Breast epithelium (tissue), 4 donors: ENCODE results near the gene CERS4. TPM values are rescaled to one million over a fixed set of nuclear protein-coding genes. Genes with fewer than 3 reads are reported as not detected.

Experiments used
- DNase-seq, 2 donors: peaks; one replicate each; pipeline ENCODE4 v3.0.0-alpha.2; 2019; ENCODE audit warnings: low spot score in 2 of 2
- H3K27ac ChIP-seq, 2 donors: fragments of 200-600 bp; sonication (generic) in 1 of 2; one replicate each; pipeline ENCODE4 v1.5.1; 2016 to 2019; ENCODE audit warnings: mild to moderate bottlenecking in 1 of 2
- H3K27me3 ChIP-seq, 2 donors: fragments of 200-600 bp; sonication (generic) in 1 of 2; one replicate each; pipeline versions ENCODE4 v1.5.1 to v1.6.0; 2017 to 2019; ENCODE audit warnings: control low read depth in 1 of 2, mild to moderate bottlenecking in 1 of 2
- H3K36me3 ChIP-seq: fragments of 200-600 bp; one replicate; pipeline ENCODE4 v1.5.1; 2019
- H3K4me1 ChIP-seq, 2 donors: fragments of 200-600 bp; sonication (generic); one replicate each; pipeline ENCODE4 v1.5.1; 2016 to 2019; ENCODE audit warnings: control low read depth in 1 of 2
- H3K4me3 ChIP-seq, 3 donors: fragments of 200-600 bp; sonication (generic); 1 replicate in 2 of 3; 2 replicates in 1 of 3; pipeline ENCODE4 v1.5.1; 2016 to 2019; ENCODE audit warnings: mild to moderate bottlenecking in 3 of 3, moderate library complexity in 2 of 3
- H3K9me3 ChIP-seq, 2 donors: fragments of 200-600 bp; sonication (generic) in 1 of 2; one replicate each; pipeline ENCODE4 v1.5.1; 2016 to 2019; ENCODE audit warnings: control low read depth in 1 of 2
- POLR2A ChIP-seq: fragments of 450-650 bp; IDR thresholded peaks from one replicate; pipeline ENCODE4 v1.6.1; 2016; ENCODE audit warnings: antibody characterized with exemption, mild to moderate bottlenecking, moderate library complexity
- POLR2AphosphoS5 ChIP-seq, 3 donors: sonication (generic); formaldehyde crosslinking; IDR thresholded peaks; one replicate each; pipeline ENCODE4 v1.6.1; 2017; ENCODE audit warnings: antibody characterized with exemption in 3 of 3
- intact Hi-C: fragments of 100-400 bp; cut with DNase I; formaldehyde crosslinking; loops from one replicate; pipeline ENCODE4 v1.15.1; 2023; ENCODE audit warnings: low total_unique reads
- total RNA-seq, 3 donors: library from RNA; depleted of rRNA; stranded (reverse); fragments of >200 nt; gene quantifications; one replicate each; pipeline ENCODE4 v1.1.0, GENCODE V29; 2016
- TF ChIP-seq, protein P1 (sequence below), 3 donors: fragments of 450-650 bp; IDR thresholded peaks; one replicate each; pipeline ENCODE4 v1.5.1; 2016 to 2017; ENCODE audit warnings: antibody characterized with exemption in 3 of 3, mild to moderate bottlenecking in 3 of 3, moderate library complexity in 3 of 3

The CERS4 gene
- total RNA-seq, 3 donors from 2014 or later: 26.4 to 141 (median 64.1) TPM

DNA sequence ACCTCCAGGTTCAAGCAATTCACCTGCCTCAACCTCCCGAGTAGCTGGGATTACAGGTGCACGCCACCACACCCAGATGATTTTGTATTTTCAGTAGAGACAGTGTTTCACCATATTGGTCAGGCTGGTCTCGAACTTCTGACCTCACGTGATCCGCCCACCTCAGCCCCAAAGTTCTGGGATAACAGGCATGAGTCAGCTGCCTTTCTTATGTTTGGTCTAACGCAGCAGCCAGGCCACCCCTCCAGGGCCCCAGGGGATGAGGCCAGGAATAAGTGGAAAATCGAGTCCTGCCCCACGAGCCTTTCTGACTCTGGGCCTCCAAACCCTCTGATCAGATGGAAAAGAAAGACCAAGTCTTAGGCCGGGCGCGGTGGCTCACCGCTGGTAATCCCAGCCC is 44.5 kb downstream of the CERS4 start:
- no peak for DNase-seq
- Histone ChIP-seq H3K36me3 (no peaks in the 10 kb centered on the region), H3K27ac (no peak overlapping the region), H3K4me3 (no peak overlapping the region), H3K9me3 (no peaks in the 10 kb centered on the region), H3K27me3 (no peaks in the 10 kb centered on the region), H3K4me1 (no peaks in the 10 kb centered on the region)
- no peak for TF ChIP-seq POLR2AphosphoS5 (IDR thresholded peaks at IDR 0.05)
- no peak for TF ChIP-seq POLR2A
- TF ChIP-seq, protein P1, sequence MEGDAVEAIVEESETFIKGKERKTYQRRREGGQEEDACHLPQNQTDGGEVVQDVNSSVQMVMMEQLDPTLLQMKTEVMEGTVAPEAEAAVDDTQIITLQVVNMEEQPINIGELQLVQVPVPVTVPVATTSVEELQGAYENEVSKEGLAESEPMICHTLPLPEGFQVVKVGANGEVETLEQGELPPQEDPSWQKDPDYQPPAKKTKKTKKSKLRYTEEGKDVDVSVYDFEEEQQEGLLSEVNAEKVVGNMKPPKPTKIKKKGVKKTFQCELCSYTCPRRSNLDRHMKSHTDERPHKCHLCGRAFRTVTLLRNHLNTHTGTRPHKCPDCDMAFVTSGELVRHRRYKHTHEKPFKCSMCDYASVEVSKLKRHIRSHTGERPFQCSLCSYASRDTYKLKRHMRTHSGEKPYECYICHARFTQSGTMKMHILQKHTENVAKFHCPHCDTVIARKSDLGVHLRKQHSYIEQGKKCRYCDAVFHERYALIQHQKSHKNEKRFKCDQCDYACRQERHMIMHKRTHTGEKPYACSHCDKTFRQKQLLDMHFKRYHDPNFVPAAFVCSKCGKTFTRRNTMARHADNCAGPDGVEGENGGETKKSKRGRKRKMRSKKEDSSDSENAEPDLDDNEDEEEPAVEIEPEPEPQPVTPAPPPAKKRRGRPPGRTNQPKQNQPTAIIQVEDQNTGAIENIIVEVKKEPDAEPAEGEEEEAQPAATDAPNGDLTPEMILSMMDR (IDR thresholded peaks at IDR 0.05): no peak
- intact Hi-C loops: loop anchor here (10.0 kb wide), 1 partner anchor 89 kb away; no protein-coding TSS in a partner anchor

DNA sequence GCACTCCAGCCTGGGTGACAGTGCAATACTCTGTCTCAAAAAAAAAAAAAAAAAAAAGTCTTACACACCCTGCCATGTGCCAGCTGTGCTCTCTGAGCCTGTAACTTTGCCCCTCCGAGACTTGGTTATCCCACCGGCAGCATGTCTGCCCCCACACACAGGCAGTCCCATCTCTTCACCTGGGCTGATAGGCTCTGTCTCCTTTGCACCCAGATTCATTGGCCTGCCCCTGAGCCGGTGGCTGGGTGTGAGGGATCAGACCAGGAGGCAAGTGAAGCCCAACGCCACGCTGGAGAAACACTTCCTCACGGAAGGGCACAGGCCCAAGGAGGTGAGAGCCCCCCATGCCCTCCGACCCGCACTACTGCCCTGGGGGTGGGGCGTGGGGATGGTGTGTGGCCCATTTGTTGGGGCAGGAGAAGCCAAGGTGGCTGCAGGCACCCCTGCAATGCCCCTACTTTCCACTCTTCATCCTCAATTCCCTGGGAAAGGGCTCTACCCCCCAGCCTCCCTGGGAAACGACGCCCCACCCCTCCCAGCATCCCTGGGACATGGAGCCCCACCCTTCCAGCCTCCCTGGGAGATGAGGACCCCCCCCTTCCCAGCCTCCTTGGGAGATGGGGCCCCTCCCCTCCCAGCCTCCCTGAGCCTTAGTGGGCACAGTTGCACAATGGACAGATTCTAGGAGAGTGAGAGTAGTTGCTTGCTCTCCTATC is 45.3 kb downstream of the CERS4 start:
- intact Hi-C loops: loop anchor here (10.0 kb wide), 1 partner anchor 90 kb away; no protein-coding TSS in a partner anchor
- H3K9me3 ChIP-seq: no peaks in the 10 kb centered on the region
- H3K36me3 ChIP-seq: no peaks in the 10 kb centered on the region
- no peak overlapping the region for H3K4me3 ChIP-seq
- DNase-seq: no peak
- H3K4me1 ChIP-seq: no peaks in the 10 kb centered on the region
- no peak for TF ChIP-seq POLR2AphosphoS5 (IDR thresholded peaks at IDR 0.05)
- TF ChIP-seq, protein P1 (IDR thresholded peaks at IDR 0.05): no peak
- TF ChIP-seq POLR2A: no peak
- H3K27ac ChIP-seq: no peak overlapping the region
- H3K27me3 ChIP-seq: no peaks in the 10 kb centered on the region

DNA sequence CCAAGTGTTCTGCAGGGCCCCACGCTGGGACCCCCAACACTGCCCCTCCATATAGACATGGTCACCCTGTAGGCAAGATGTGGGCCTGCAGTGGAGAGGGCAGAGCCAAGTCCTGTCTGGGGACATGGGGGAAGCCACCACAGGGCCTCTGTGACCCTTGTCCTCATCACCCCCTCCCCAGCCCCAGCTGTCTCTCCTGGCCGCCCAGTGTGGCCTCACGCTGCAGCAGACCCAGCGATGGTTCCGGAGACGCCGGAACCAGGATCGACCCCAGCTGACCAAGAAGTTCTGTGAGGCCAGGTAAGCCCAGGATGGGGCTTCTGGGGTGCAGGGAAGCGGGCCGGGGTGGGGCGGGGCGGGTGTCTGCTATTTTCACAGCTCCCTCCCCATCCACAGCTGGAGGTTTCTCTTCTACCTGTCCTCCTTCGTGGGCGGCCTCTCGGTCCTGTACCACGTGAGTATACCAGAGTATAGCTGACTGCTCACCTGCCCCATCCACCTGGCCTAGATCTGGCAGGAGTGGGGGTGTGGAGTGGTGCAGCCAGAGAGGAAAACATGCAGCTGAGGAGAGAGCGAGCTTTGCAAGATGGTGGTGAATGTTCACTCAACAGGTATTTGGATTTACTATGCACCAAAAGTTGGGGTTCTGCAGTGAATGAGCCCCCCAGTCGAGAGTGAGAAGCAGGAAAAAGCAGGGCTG is 46.4 kb downstream of the CERS4 start:
- Histone ChIP-seq H3K4me1 (no peaks in the 10 kb centered on the region), H3K4me3 (no peak overlapping the region), H3K27me3 (no peaks in the 10 kb centered on the region), H3K9me3 (no peaks in the 10 kb centered on the region), H3K36me3 (no peaks in the 10 kb centered on the region), H3K27ac (no peak overlapping the region)
- no peak for DNase-seq
- intact Hi-C loops: loop anchor here (10.0 kb wide), 1 partner anchor 91 kb away; no protein-coding TSS in a partner anchor
- no peak for TF ChIP-seq POLR2AphosphoS5 (IDR thresholded peaks at IDR 0.05)
- no peak for TF ChIP-seq POLR2A
- TF ChIP-seq, protein P1 (IDR thresholded peaks at IDR 0.05): no peak

DNA sequence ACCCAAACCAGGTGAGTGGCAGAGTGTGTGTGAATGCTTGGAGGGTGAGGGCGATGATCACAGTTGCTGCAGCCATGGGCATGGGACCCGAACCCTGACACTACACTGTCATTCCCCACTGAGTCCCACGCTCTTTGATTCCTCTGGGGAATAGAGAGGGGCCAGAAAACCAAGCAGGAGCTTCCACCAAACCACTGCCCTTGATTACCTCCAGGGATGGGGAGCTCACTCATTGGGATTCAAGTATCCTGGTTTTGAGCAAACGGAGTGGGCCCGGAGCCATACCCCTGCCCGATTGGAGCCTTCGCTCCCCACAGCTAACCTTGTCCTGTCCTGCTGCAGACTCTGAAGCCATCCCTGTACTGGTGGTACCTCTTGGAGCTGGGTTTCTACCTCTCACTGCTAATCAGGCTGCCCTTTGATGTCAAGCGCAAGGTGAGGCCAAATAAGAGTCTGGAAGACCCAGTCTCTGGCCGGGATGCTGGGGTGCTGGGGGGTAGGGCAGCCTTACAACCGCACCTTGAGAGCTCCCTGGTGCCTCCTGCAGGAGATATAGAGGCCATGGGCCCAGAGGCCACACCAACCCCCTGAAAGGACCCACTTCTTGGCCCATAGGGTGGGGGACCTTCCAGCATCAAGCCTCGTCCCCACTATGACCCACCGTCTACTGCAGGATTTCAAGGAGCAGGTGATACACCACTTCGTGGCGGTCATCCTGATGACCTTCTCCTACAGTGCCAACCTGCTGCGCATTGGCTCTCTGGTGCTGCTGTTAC is 47.3 kb downstream of the CERS4 start:
- intact Hi-C loops: loop anchor here (10.0 kb wide), 1 partner anchor 92 kb away; no protein-coding TSS in a partner anchor
- DNase-seq: no peak
- no peak for TF ChIP-seq POLR2AphosphoS5 (IDR thresholded peaks at IDR 0.05)
- TF ChIP-seq POLR2A: no peak
- no peaks in the 10 kb centered on the region for H3K9me3 ChIP-seq
- H3K4me3 ChIP-seq: no peak overlapping the region
- no peaks in the 10 kb centered on the region for H3K27me3 ChIP-seq
- no peaks in the 10 kb centered on the region for H3K36me3 ChIP-seq
- H3K4me1 ChIP-seq: no peaks in the 10 kb centered on the region
- H3K27ac ChIP-seq: no peak overlapping the region

DNA sequence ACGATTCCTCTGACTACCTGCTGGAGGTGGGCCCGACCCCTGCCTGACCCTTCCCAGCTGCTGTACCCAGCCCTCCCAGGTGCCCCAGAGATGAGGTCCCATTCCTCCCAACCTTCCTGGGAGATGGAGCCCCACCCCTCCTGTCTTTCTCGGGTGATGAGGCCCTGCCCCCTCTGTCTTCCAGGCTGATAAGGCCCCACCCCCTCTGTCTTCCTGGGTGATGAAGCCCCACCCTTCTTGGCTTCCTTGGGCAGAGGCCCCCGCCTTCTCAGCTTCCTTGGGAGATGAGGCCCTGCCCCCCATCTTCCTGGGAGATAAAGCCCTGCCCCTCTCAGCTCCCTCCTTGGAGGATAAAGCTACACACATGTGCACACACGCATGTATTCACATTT is 47.9 kb downstream of the CERS4 start:
- TF ChIP-seq POLR2A (no peak), POLR2AphosphoS5 (IDR thresholded peaks at IDR 0.05) (no peak)
- TF ChIP-seq, protein P1 (IDR thresholded peaks at IDR 0.05): no peak
- Histone ChIP-seq H3K4me3 (no peak overlapping the region), H3K4me1 (no peaks in the 10 kb centered on the region), H3K27ac (no peak overlapping the region), H3K27me3 (no peaks in the 10 kb centered on the region), H3K9me3 (no peaks in the 10 kb centered on the region), H3K36me3 (no peaks in the 10 kb centered on the region)
- DNase-seq: no peak
- intact Hi-C loops: loop anchor here (10.0 kb wide), 1 partner anchor 92 kb away; no protein-coding TSS in a partner anchor
